ENCODE results near the gene GRB10. TPM values are rescaled to one million over a fixed set of nuclear protein-coding genes. Genes with fewer than 3 reads are reported as not detected.

Gene GRB10
- total RNA-seq, 2 experiments from 2014 or later = 5.9 to 8.4 TPM

DNA sequence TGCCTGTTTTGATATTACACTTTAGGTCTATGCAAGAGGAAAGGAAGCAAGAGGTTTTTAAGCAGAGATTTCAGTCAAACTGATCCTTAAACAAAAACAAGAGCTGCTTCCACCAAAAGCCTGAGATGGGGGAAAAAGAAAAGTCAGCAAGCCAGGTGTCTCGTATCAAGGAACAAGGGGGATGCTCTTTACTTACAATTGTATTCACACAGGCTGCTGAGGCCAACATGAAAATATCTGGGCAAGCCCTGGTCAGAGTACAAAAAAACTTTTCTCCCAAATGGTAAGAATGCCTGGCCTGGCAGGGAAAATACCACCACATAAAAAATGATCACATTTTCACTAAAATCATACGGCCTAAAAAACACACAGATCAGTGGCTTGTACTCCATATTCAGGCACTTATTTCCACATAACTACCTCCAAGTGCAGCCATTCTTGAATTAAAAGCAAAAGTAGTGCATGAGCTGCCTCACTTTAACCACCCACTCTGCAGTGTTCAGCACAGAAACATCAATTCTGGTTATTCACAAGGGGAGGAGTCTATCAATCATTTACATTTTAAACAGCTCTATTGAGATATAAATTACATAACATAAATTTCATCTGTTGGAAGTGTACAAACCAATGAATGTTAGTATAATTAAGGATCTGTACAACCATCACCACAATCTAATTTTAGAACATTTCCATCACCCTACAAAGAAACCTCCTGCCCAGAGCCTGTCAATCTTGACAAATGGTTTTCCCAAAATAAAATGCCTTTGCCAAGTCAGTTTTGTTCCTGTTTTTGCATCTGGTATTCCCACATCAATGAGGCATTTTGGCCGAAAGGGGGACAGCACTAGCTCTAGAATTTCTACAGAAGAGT lies 70.2 kb downstream of the GRB10 start:
- CTCF ChIA-PET = no interaction called here
- peaks cover 5% of the 10 kb centered on the region for H3K27me3 Mint-ChIP-seq
- intact Hi-C loops (cut with DNase I, micrococcal nuclease) = no loop called here

DNA sequence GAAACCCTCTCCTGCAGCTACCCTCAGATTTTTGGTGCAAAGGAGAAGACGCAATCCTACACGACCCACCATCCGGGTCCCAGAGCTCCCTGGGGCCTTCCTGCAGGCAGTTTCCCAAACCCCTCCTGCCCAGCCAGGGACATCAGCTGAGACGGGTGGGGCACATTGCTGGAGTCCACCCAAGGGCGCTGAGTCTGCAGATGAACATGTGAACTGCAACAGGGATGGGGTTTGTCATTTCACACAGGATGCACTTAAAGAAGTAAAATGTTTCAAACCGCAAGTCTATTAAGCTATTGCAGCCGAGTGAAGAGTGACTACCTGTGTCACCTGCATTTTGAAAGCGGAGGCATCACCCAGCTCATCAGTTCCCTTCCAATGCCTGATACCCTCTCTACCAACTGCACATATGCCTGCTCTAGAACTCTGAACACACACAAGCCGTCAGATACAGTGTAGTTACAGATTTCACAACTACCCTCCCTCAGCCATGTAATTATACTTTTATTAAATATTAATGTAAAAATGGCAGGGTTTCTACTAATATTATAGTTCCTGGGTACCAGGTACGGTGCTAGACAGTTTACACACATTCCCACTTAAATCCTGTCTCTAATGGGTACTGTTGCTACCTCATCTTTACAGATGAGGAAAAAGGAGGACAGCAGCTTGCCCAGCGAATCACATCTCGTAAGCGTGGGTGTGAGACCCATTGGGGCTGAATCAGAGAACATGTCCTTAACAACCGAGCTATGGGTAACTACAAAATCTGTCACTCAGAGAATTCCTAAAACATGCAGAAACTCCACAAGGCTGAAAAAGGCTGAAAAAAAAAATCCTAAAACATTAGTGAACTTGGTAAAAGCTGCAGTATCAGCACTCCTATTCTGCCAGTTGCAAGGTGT lies 71.2 kb downstream of the GRB10 start:
- TF ChIP-seq, protein P1, sequence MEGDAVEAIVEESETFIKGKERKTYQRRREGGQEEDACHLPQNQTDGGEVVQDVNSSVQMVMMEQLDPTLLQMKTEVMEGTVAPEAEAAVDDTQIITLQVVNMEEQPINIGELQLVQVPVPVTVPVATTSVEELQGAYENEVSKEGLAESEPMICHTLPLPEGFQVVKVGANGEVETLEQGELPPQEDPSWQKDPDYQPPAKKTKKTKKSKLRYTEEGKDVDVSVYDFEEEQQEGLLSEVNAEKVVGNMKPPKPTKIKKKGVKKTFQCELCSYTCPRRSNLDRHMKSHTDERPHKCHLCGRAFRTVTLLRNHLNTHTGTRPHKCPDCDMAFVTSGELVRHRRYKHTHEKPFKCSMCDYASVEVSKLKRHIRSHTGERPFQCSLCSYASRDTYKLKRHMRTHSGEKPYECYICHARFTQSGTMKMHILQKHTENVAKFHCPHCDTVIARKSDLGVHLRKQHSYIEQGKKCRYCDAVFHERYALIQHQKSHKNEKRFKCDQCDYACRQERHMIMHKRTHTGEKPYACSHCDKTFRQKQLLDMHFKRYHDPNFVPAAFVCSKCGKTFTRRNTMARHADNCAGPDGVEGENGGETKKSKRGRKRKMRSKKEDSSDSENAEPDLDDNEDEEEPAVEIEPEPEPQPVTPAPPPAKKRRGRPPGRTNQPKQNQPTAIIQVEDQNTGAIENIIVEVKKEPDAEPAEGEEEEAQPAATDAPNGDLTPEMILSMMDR (IDR thresholded peaks at IDR 0.05) = no peak

More for the DNA sequence above, 70.2 kb downstream of the GRB10 start:
- ATAC-seq (ENCODE audit: poor library complexity) (no peak), DNase-seq (no peak)
- Histone ChIP-seq H3K27ac (ENCODE audit: low read depth in 1 of 2, low read length in 2 of 2) (no peak overlapping the region), H3K27me3 (ENCODE audit: control insufficient read depth in 1 of 2, insufficient read depth in 2 of 2, low read length in 2 of 2) (no peaks in the 10 kb centered on the region), H3K9me3 (ENCODE audit: control insufficient read depth in 1 of 2, insufficient read depth in 1 of 2, low read length in 2 of 2) (no peaks in the 10 kb centered on the region), H3K36me3 (ENCODE audit: insufficient read depth, low read length) (no peaks in the 10 kb centered on the region), H3K4me1 (ENCODE audit: insufficient read depth, low read length) (no peaks in the 10 kb centered on the region), H3K4me3 (ENCODE audit: low read length) (no peak overlapping the region)
- TF ChIP-seq, protein P1 (IDR thresholded peaks at IDR 0.05) = no peak
- Mint-ChIP-seq H3K9me3 (no peaks in the 10 kb centered on the region), H3K27ac (no peak overlapping the region), H3K4me1 (ENCODE audit: low read depth) (no peaks in the 10 kb centered on the region), H3K4me3 (no peak overlapping the region), H3K36me3 (ENCODE audit: low read depth) (no peaks in the 10 kb centered on the region)
- POLR2A ChIA-PET = no interaction called here

DNA sequence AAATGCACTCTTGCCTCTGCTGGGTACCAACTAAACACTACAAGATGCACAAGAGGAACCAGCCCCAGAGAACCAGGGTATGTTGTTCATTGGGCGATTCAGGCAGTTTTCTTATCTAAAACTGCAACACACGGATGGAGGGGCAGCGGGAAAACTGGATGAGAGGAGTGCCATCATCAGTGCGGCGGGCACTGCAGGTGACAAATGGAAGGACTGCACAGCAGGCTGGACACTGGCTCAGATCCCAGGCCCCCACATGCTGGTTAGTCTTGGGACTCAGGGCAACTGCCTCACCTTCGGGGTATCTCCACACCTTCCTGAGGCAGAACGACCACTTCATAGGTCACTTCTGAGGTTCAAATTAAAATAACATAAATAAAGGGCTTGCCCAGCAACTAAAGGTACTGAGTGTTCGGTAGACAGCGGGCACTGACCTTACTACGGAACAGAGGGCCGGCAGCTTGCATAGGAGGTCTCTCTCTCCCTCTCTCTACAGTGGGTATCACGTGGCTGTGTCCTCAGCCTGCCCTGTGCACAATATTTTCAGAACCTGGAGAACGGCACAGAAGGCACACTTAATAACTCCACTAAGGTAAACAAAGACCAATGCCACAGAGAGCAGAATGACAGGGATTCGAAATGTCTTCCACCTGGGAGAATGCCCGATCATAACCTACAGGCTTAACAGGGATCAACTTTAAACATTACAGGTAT lies 72.1 kb downstream of the GRB10 start:
- POLR2A ChIA-PET = no interaction called here
- TF ChIP-seq, protein P1 (IDR thresholded peaks at IDR 0.05) = no peak
- H3K27me3 Mint-ChIP-seq = peaks cover 5% of the 10 kb centered on the region
- H3K36me3 Mint-ChIP-seq (ENCODE audit: low read depth) = no peaks in the 10 kb centered on the region
- intact Hi-C loops (cut with DNase I, micrococcal nuclease) = no loop called here
- H3K4me3 Mint-ChIP-seq = no peak overlapping the region
- H3K9me3 Mint-ChIP-seq = no peaks in the 10 kb centered on the region
- Histone ChIP-seq H3K36me3 (ENCODE audit: insufficient read depth, low read length) (no peaks in the 10 kb centered on the region), H3K27ac (ENCODE audit: low read depth in 1 of 2, low read length in 2 of 2) (no peak overlapping the region), H3K27me3 (ENCODE audit: control insufficient read depth in 1 of 2, insufficient read depth in 2 of 2, low read length in 2 of 2) (no peaks in the 10 kb centered on the region), H3K4me3 (ENCODE audit: low read length) (no peak overlapping the region), H3K9me3 (ENCODE audit: control insufficient read depth in 1 of 2, insufficient read depth in 1 of 2, low read length in 2 of 2) (no peaks in the 10 kb centered on the region), H3K4me1 (ENCODE audit: insufficient read depth, low read length) (no peaks in the 10 kb centered on the region)
- H3K4me1 Mint-ChIP-seq (ENCODE audit: low read depth) = no peaks in the 10 kb centered on the region
- CTCF ChIA-PET = no interaction called here
- no peak for ATAC-seq (ENCODE audit: poor library complexity)
- no peak overlapping the region for H3K27ac Mint-ChIP-seq
- no peak for DNase-seq

More for the DNA sequence above, 71.2 kb downstream of the GRB10 start:
- no peak overlapping the region for H3K4me3 Mint-ChIP-seq
- Histone ChIP-seq H3K27me3 (ENCODE audit: control insufficient read depth in 1 of 2, insufficient read depth in 2 of 2, low read length in 2 of 2) (no peaks in the 10 kb centered on the region), H3K27ac (ENCODE audit: low read depth in 1 of 2, low read length in 2 of 2) (no peak overlapping the region), H3K4me3 (ENCODE audit: low read length) (no peak overlapping the region), H3K36me3 (ENCODE audit: insufficient read depth, low read length) (no peaks in the 10 kb centered on the region), H3K9me3 (ENCODE audit: control insufficient read depth in 1 of 2, insufficient read depth in 1 of 2, low read length in 2 of 2) (no peaks in the 10 kb centered on the region), H3K4me1 (ENCODE audit: insufficient read depth, low read length) (no peaks in the 10 kb centered on the region)
- peaks cover 5% of the 10 kb centered on the region for H3K27me3 Mint-ChIP-seq
- no peaks in the 10 kb centered on the region for H3K4me1 Mint-ChIP-seq (ENCODE audit: low read depth)
- no peaks in the 10 kb centered on the region for H3K36me3 Mint-ChIP-seq (ENCODE audit: low read depth)
- intact Hi-C loops (cut with DNase I, micrococcal nuclease) = no loop called here
- H3K27ac Mint-ChIP-seq = no peak overlapping the region
- ChIA-PET POLR2A (no interaction called here), CTCF (no interaction called here)
- DNase-seq (no peak), ATAC-seq (ENCODE audit: poor library complexity) (no peak)
- H3K9me3 Mint-ChIP-seq = no peaks in the 10 kb centered on the region
